Mesothelial cell of epicardium (in vitro differentiated cells): ENCODE results near the gene MAN2B2. TPM values are rescaled to one million over a fixed set of nuclear protein-coding genes. Genes with fewer than 3 reads are reported as not detected.
A peak's percentile ranks its signal among the peaks of the same experiment; 100 is the strongest.

Source experiments
- DNase-seq, 2 experiments: peaks; one replicate each; pipeline ENCODE4 v3.0.0; 2021; ENCODE audit warnings: low spot score in 2 of 2; ENCODE audit not compliant: unreplicated experiment in 2 of 2
- H3K27ac Mint-ChIP-seq: 2 replicates; pipeline ENCODE4 v1.8.0; 2021; ENCODE audit warnings: mixed read lengths
- H3K27me3 Mint-ChIP-seq: 2 replicates; pipeline ENCODE4 v1.8.0; 2021; ENCODE audit warnings: low read depth, mixed read lengths
- H3K36me3 Mint-ChIP-seq: 2 replicates; pipeline ENCODE4 v1.8.0; 2021; ENCODE audit warnings: mixed read lengths
- H3K4me1 Mint-ChIP-seq: 2 replicates; pipeline ENCODE4 v1.8.0; 2021; ENCODE audit warnings: mixed read lengths
- H3K4me3 Mint-ChIP-seq: 2 replicates; pipeline ENCODE4 v1.8.0; 2021; ENCODE audit warnings: mild to moderate bottlenecking, moderate library complexity, mixed read lengths
- H3K9me3 Mint-ChIP-seq: 2 replicates; pipeline ENCODE4 v1.8.0; 2021; ENCODE audit warnings: mixed read lengths
- total RNA-seq: library from RNA; stranded (reverse); gene quantifications from 3 replicates; pipeline ENCODE4 v1.2.1, GENCODE V29; 2021
- TF ChIP-seq, protein P1 (sequence below): fragments of 200-600 bp; sonication (generic); IDR thresholded peaks from one replicate; pipeline ENCODE4 v1.5.0; 2021; ENCODE audit warnings: antibody characterized with exemption; ENCODE audit not compliant: unreplicated experiment

Gene MAN2B2
- total RNA-seq, 1 donor from 2014 or later = 24.0 TPM

- no peak overlapping the region for H3K27ac Mint-ChIP-seq
- DNase-seq = no peak
- no peak overlapping the region for H3K4me3 Mint-ChIP-seq
- peaks cover 99% of the 10 kb centered on the region for H3K27me3 Mint-ChIP-seq
- no peaks in the 10 kb centered on the region for H3K4me1 Mint-ChIP-seq
- TF ChIP-seq, protein P1, sequence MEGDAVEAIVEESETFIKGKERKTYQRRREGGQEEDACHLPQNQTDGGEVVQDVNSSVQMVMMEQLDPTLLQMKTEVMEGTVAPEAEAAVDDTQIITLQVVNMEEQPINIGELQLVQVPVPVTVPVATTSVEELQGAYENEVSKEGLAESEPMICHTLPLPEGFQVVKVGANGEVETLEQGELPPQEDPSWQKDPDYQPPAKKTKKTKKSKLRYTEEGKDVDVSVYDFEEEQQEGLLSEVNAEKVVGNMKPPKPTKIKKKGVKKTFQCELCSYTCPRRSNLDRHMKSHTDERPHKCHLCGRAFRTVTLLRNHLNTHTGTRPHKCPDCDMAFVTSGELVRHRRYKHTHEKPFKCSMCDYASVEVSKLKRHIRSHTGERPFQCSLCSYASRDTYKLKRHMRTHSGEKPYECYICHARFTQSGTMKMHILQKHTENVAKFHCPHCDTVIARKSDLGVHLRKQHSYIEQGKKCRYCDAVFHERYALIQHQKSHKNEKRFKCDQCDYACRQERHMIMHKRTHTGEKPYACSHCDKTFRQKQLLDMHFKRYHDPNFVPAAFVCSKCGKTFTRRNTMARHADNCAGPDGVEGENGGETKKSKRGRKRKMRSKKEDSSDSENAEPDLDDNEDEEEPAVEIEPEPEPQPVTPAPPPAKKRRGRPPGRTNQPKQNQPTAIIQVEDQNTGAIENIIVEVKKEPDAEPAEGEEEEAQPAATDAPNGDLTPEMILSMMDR = no peak
- no peaks in the 10 kb centered on the region for H3K36me3 Mint-ChIP-seq
- H3K9me3 Mint-ChIP-seq = no peaks in the 10 kb centered on the region
These were observed 17.8 kb upstream of the MAN2B2 start for GRCh38 chr4:6557185-6557584.

GRCh38 chr4:6557856-6558255 is 17.1 kb upstream of the MAN2B2 start:
- Mint-ChIP-seq H3K27ac (no peak overlapping the region), H3K4me3 (no peak overlapping the region), H3K4me1 (no peaks in the 10 kb centered on the region), H3K36me3 (no peaks in the 10 kb centered on the region), H3K9me3 (no peaks in the 10 kb centered on the region), H3K27me3 (peaks cover 99% of the 10 kb centered on the region)
- TF ChIP-seq, protein P1 = no peak
- no peak for DNase-seq

DNA sequence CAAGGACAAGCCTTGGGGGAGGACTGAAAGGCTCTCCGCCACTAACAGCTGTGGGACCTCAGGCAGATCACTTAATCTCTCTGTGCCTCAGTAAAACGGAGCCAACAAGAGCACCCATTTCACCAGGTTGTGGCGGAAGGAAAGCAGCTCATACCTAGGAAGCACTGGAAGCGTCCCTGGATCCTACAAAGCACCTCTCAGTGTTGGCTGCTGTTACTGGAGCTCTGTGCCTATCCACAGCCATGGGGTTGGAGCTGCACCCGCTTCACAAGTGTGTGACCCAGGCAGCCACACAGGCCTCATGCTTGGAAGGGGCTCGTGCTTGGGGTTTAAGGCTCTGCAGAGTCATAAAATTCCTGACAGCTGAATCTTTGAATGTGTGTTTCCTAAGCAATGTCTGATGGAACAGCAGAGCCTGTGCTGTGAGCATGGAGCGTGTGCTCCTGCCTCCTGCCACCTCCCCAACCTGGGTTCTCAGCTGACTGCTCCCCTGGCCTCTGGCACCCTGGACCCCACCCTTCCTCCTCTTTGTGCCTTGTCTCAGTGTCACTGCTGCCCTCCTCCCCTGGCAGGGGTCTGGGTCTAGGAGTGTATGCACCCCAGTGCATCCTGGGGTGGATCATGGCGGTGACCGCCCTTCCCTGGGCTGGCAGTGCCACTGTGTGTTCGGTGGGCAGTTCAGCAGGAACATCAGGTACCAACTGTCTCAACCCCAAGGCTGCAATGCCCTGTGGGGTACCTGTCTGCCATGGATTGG is 14.4 kb upstream of the MAN2B2 start:
- peaks cover 92% of the 10 kb centered on the region for H3K27me3 Mint-ChIP-seq
- TF ChIP-seq, protein P1 = no peak
- no peak overlapping the region for H3K4me3 Mint-ChIP-seq
- no peak overlapping the region for H3K27ac Mint-ChIP-seq
- no peak for DNase-seq
- no peaks in the 10 kb centered on the region for H3K9me3 Mint-ChIP-seq
- H3K4me1 Mint-ChIP-seq = no peaks in the 10 kb centered on the region
- no peaks in the 10 kb centered on the region for H3K36me3 Mint-ChIP-seq

- no peaks in the 10 kb centered on the region for H3K36me3 Mint-ChIP-seq
- H3K27me3 Mint-ChIP-seq = peaks cover 92% of the 10 kb centered on the region
- no peak overlapping the region for H3K4me3 Mint-ChIP-seq
These were observed 13.8 kb upstream of the MAN2B2 start for GRCh38 chr4:6561173-6561516.

GRCh38 chr4:6561706-6562371 is 13.2 kb upstream of the MAN2B2 start:
- Mint-ChIP-seq H3K36me3 (no peaks in the 10 kb centered on the region), H3K4me3 (peak overlapping the region; percentile 3), H3K4me1 (no peaks in the 10 kb centered on the region), H3K9me3 (no peaks in the 10 kb centered on the region), H3K27me3 (peaks cover 92% of the 10 kb centered on the region), H3K27ac (no peak overlapping the region)
- TF ChIP-seq, protein P1 = no peak
- no peak for DNase-seq

More at GRCh38 chr4:6561173-6561516, 13.8 kb upstream of the MAN2B2 start:
- no peaks in the 10 kb centered on the region for H3K4me1 Mint-ChIP-seq
- H3K27ac Mint-ChIP-seq = no peak overlapping the region
- TF ChIP-seq, protein P1 = no peak
- DNase-seq = no peak
- H3K9me3 Mint-ChIP-seq = no peaks in the 10 kb centered on the region
